Duodenal mucosa (tissue), 2 donors: Measurements from ENCODE around the gene SKOR2.

Experiments used
- H3K27ac ChIP-seq: one replicate; pipeline ENCODE4 v1.7.0; 2013; ENCODE audit warnings: low read depth, low read length
- H3K27me3 ChIP-seq, 2 donors: one replicate each; pipeline ENCODE4 v1.7.0; 2013; ENCODE audit warnings: low read length in 2 of 2, control low read depth in 1 of 2; ENCODE audit not compliant: insufficient read depth in 2 of 2, control insufficient read depth in 1 of 2
- H3K36me3 ChIP-seq, 2 donors: one replicate each; pipeline ENCODE4 v1.7.0; 2013; ENCODE audit warnings: low read length in 2 of 2, control low read depth in 1 of 2; ENCODE audit not compliant: insufficient read depth in 2 of 2, control insufficient read depth in 1 of 2
- H3K4me1 ChIP-seq, 2 donors: one replicate each; pipeline ENCODE4 v1.7.0; 2013; ENCODE audit warnings: low read length in 2 of 2, control low read depth in 1 of 2; ENCODE audit not compliant: insufficient read depth in 2 of 2, control insufficient read depth in 1 of 2
- H3K4me3 ChIP-seq, 2 donors: one replicate each; pipeline ENCODE4 v1.7.0; 2013; ENCODE audit warnings: low read length in 2 of 2, low read depth in 1 of 2
- H3K9ac ChIP-seq, 2 donors: one replicate each; pipeline ENCODE4 v1.7.0; 2013; ENCODE audit warnings: low read length in 2 of 2, low read depth in 1 of 2
- H3K9me3 ChIP-seq, 2 donors: one replicate each; pipeline ENCODE4 v1.7.0; 2013; ENCODE audit warnings: low read length in 2 of 2, control low read depth in 1 of 2; ENCODE audit not compliant: control insufficient read depth in 1 of 2

Gene SKOR2, protein sequence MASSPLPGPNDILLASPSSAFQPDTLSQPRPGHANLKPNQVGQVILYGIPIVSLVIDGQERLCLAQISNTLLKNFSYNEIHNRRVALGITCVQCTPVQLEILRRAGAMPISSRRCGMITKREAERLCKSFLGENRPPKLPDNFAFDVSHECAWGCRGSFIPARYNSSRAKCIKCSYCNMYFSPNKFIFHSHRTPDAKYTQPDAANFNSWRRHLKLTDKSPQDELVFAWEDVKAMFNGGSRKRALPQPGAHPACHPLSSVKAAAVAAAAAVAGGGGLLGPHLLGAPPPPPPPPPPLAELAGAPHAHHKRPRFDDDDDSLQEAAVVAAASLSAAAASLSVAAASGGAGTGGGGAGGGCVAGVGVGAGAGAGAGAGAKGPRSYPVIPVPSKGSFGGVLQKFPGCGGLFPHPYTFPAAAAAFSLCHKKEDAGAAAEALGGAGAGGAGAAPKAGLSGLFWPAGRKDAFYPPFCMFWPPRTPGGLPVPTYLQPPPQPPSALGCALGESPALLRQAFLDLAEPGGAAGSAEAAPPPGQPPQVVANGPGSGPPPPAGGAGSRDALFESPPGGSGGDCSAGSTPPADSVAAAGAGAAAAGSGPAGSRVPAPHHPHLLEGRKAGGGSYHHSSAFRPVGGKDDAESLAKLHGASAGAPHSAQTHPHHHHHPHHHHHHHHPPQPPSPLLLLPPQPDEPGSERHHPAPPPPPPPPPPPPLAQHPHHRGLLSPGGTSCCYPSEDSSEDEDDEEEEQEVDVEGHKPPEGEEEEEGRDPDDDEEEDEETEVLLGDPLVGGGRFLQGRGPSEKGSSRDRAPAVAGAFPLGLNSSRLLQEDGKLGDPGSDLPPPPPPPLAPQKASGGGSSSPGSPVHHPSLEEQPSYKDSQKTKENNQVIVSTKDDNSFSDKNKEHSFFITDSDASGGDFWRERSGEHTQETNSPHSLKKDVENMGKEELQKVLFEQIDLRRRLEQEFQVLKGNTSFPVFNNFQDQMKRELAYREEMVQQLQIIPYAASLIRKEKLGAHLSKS

GRCh38 chr18:47251289-47252120 is at the start of gene SKOR2:
Gene SKOR2, minus strand, starts transcription at chr18:47251660. Its CDS starts 2,477 bp downstream, at chr18:47249183.
- H3K4me3 ChIP-seq = no peak within 1 kb of the TSS
- H3K36me3 ChIP-seq = no peaks in the 10 kb centered on the region
- H3K27ac ChIP-seq = no peak within 1 kb of the TSS
- H3K27me3 ChIP-seq = peaks cover 45 to 73% of the 10 kb centered on the region in 2 donors
- H3K9ac ChIP-seq = no peak within 1 kb of the TSS
- no peaks in the 10 kb centered on the region for H3K9me3 ChIP-seq
- H3K4me1 ChIP-seq = no peaks in the 10 kb centered on the region

DNA sequence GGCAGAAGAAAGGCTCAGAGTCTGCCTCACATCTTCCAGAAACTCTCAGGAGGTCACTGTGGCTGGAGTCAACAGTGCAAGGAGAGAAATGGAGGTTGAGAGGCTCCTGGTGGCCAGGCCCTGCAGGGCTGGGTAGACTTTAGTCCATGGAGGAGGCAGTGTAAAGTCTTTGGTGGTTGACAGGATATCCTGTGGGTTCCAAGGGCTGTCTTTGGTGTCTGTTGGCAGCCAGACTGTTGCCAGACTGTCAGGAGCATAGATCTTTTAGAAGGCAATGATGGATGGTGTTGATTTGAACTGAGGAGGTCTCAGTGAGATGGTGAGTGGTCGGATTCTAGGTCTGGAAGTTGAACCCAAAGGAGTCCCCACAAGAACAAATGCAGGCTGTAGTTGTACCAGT is 45.0 kb upstream of the SKOR2 start:
- Histone ChIP-seq H3K36me3 (no peaks in the 10 kb centered on the region), H3K9me3 (no peaks in the 10 kb centered on the region), H3K9ac (no peak overlapping the region), H3K27ac (no peak overlapping the region), H3K4me3 (no peak overlapping the region), H3K4me1 (no peaks in the 10 kb centered on the region), H3K27me3 (no peaks in the 10 kb centered on the region)

- Histone ChIP-seq H3K9ac (no peak overlapping the region), H3K27me3 (no peaks in the 10 kb centered on the region), H3K4me3 (no peak overlapping the region), H3K4me1 (no peaks in the 10 kb centered on the region), H3K9me3 (no peaks in the 10 kb centered on the region), H3K27ac (no peak overlapping the region), H3K36me3 (no peaks in the 10 kb centered on the region)
Measured at GRCh38 chr18:47294801-47295200, 43.3 kb upstream of the SKOR2 start.

- Histone ChIP-seq H3K4me3 (no peak overlapping the region), H3K9me3 (no peaks in the 10 kb centered on the region), H3K4me1 (no peaks in the 10 kb centered on the region), H3K27ac (no peak overlapping the region), H3K9ac (no peak overlapping the region), H3K36me3 (no peaks in the 10 kb centered on the region), H3K27me3 (no peaks in the 10 kb centered on the region)
Measured at GRCh38 chr18:47288741-47289140, 37.3 kb upstream of the SKOR2 start.

DNA sequence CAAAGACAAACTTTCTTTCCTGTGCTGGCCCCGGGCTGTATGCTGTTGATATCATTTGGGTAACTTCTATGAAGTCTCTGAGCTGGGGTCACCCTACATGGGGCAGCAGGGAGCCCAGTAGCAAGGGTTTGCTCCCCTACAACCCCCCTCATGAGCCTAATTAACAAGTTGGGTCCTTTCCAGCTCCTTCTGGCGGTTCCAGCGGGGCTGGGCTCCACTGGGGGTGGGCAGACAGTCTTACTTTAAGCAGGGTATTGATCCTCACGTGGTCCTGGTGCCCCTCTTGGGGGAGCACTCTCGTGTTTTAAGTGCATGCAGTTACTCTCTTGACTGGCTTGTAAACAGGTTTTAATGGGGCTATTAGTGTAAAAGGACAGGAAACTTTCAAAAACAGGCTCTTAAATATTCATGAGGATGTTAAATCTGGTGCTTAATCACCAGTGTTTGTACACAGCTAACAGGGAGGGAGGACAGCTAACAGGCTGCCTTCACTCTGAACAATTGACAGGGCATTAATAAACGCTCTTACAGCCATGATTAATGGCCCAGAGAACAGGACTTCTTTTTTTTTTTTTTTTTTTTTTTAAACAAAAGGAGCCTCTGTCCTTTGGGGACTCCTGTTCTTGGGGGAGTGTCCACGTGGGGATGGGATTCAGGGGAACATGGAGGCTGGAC is 36.6 kb upstream of the SKOR2 start:
- Histone ChIP-seq H3K9ac (no peak overlapping the region), H3K9me3 (no peaks in the 10 kb centered on the region), H3K27me3 (no peaks in the 10 kb centered on the region), H3K36me3 (no peaks in the 10 kb centered on the region), H3K27ac (no peak overlapping the region), H3K4me1 (no peaks in the 10 kb centered on the region), H3K4me3 (no peak overlapping the region)

GRCh38 chr18:47286776-47287410 is 35.4 kb upstream of the SKOR2 start:
- H3K4me1 ChIP-seq = no peaks in the 10 kb centered on the region
- no peaks in the 10 kb centered on the region for H3K27me3 ChIP-seq
- no peak overlapping the region for H3K27ac ChIP-seq
- no peaks in the 10 kb centered on the region for H3K36me3 ChIP-seq
- H3K9me3 ChIP-seq = no peaks in the 10 kb centered on the region
- H3K9ac ChIP-seq = no peak overlapping the region
- no peak overlapping the region for H3K4me3 ChIP-seq

- Histone ChIP-seq H3K4me3 (no peak overlapping the region), H3K36me3 (no peaks in the 10 kb centered on the region), H3K27me3 (no peaks in the 10 kb centered on the region), H3K9me3 (no peaks in the 10 kb centered on the region), H3K27ac (no peak overlapping the region), H3K9ac (no peak overlapping the region), H3K4me1 (no peaks in the 10 kb centered on the region)
Measured at GRCh38 chr18:47285456-47285855, 34.0 kb upstream of the SKOR2 start.

GRCh38 chr18:47284721-47285395 is 33.4 kb upstream of the SKOR2 start:
- Histone ChIP-seq H3K27me3 (no peaks in the 10 kb centered on the region), H3K27ac (no peak overlapping the region), H3K9me3 (no peaks in the 10 kb centered on the region), H3K4me3 (no peak overlapping the region), H3K4me1 (no peaks in the 10 kb centered on the region), H3K36me3 (no peaks in the 10 kb centered on the region), H3K9ac (no peak overlapping the region)

DNA sequence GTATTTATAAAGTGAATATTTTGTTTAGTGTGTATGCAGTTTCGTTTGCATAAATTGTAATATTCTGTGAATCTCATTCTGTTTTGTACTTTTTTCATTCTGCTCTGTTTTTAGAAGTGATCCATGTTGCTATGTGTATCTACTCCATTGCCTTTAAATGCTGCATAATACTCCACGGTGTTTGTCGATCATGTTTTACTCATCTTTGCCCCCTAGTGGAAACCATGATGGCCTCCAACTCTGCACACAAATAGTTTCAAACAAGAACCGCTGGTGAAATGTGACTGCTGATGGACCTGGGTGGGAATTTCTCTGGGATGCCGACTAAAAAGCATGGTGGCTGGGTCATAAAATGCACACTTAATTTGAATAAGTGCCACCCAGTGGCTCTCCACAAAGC is 32.0 kb upstream of the SKOR2 start:
- no peaks in the 10 kb centered on the region for H3K36me3 ChIP-seq
- H3K9me3 ChIP-seq = no peaks in the 10 kb centered on the region
- H3K9ac ChIP-seq = no peak overlapping the region
- no peaks in the 10 kb centered on the region for H3K4me1 ChIP-seq
- H3K27ac ChIP-seq = no peak overlapping the region
- H3K4me3 ChIP-seq = no peak overlapping the region
- no peaks in the 10 kb centered on the region for H3K27me3 ChIP-seq
